Liver (tissue), 9 donors: ENCODE results near the gene OR5AR1. TPM values are rescaled to one million over a fixed set of nuclear protein-coding genes. Genes with fewer than 3 reads are reported as not detected.

Source experiments
- DNase-seq: peaks from one replicate; pipeline ENCODE4 v3.0.0-alpha.2; 2017; ENCODE audit warnings: low spot score
- H3K27ac ChIP-seq, 2 donors: one replicate each; pipeline ENCODE4 v1.7.0; 2013; ENCODE audit warnings: inconsistent platforms in 2 of 2, low read length in 2 of 2, control low read depth in 1 of 2, low read depth in 1 of 2, mild to moderate bottlenecking in 1 of 2
- H3K27me3 ChIP-seq, 4 donors: one replicate each; pipeline versions ENCODE4 v1.6.1 to v1.7.0; 2013; ENCODE audit warnings: low read length in 3 of 4, inconsistent platforms in 1 of 4, mild to moderate bottlenecking in 1 of 4, moderate library complexity in 1 of 4; ENCODE audit not compliant: control insufficient read depth in 4 of 4, insufficient read depth in 4 of 4
- H3K36me3 ChIP-seq, 4 donors: one replicate each; pipeline versions ENCODE4 v1.6.1 to v1.7.0; 2013; ENCODE audit warnings: low read length in 3 of 4, mild to moderate bottlenecking in 3 of 4, low read depth in 1 of 4, moderate library complexity in 1 of 4; ENCODE audit not compliant: control insufficient read depth in 4 of 4, insufficient read depth in 3 of 4
- H3K4me1 ChIP-seq, 4 donors: one replicate each; pipeline versions ENCODE4 v1.6.1 to v1.7.0; 2013; ENCODE audit warnings: low read length in 3 of 4, mild to moderate bottlenecking in 3 of 4, moderate library complexity in 1 of 4; ENCODE audit not compliant: control insufficient read depth in 4 of 4, insufficient read depth in 4 of 4
- H3K4me3 ChIP-seq, 3 donors: one replicate each; pipeline versions ENCODE4 v1.6.1 to v1.7.0; 2013; ENCODE audit warnings: low read length in 3 of 3, control low read depth in 1 of 3, low read depth in 1 of 3, mild to moderate bottlenecking in 1 of 3
- H3K9ac ChIP-seq, 2 donors: one replicate each; pipeline ENCODE4 v1.7.0; 2013; ENCODE audit warnings: low read length in 2 of 2, mild to moderate bottlenecking in 2 of 2, moderate library complexity in 2 of 2, control low read depth in 1 of 2, low read depth in 1 of 2
- H3K9me3 ChIP-seq, 4 donors: one replicate each; pipeline versions ENCODE4 v1.6.1 to v1.7.0; 2013; ENCODE audit warnings: low read length in 3 of 4; ENCODE audit not compliant: control insufficient read depth in 4 of 4
- ATF3 ChIP-seq: IDR thresholded peaks from 2 replicates; pipeline ENCODE4 v1.6.1; 2016; ENCODE audit warnings: antibody characterized with exemption
- CTCF ChIP-seq: fragments of 150-350 bp; IDR thresholded peaks from 2 replicates; pipeline ENCODE4 v1.5.1; 2017; ENCODE audit warnings: improper control_type of control experiment, low read depth, low read length; ENCODE audit not compliant: missing input control
- EGR1 ChIP-seq, 2 donors: IDR thresholded peaks; 2 replicates each; pipeline ENCODE4 v1.6.1; 2016 to 2018; ENCODE audit warnings: antibody characterized with exemption in 2 of 2, low read depth in 2 of 2
- FOXA1 ChIP-seq: IDR thresholded peaks from 2 replicates; pipeline ENCODE4 v1.6.1; 2016; ENCODE audit warnings: antibody characterized with exemption
- FOXA2 ChIP-seq: IDR thresholded peaks from 2 replicates; pipeline ENCODE4 v1.6.1; 2016; ENCODE audit warnings: antibody characterized with exemption
- GABPA ChIP-seq, 2 donors: IDR thresholded peaks in 1 of 2; conservative IDR thresholded peaks in 1 of 2; 2 replicates each; pipeline ENCODE4 v1.6.1; 2016; ENCODE audit warnings: antibody characterized with exemption in 2 of 2, mild to moderate bottlenecking in 1 of 2, moderate library complexity in 1 of 2
- HNF4A ChIP-seq, 2 donors: conservative IDR thresholded peaks; 2 replicates each; pipeline ENCODE4 v1.6.1; 2016; ENCODE audit warnings: antibody characterized with exemption in 2 of 2, mild to moderate bottlenecking in 2 of 2
- HNF4G ChIP-seq: IDR thresholded peaks from 2 replicates; pipeline ENCODE4 v1.6.1; 2016; ENCODE audit warnings: antibody characterized with exemption
- JUND ChIP-seq, 2 donors: IDR thresholded peaks; 2 replicates each; pipeline ENCODE4 v1.6.1; 2016; ENCODE audit warnings: antibody characterized with exemption in 2 of 2
- MAX ChIP-seq: IDR thresholded peaks from 2 replicates; pipeline ENCODE4 v1.6.1; 2016; ENCODE audit warnings: antibody characterized with exemption
- NR2F2 ChIP-seq: IDR thresholded peaks from 2 replicates; pipeline ENCODE4 v1.6.1; 2016; ENCODE audit warnings: antibody characterized with exemption
- RAD21 ChIP-seq, 2 donors: IDR thresholded peaks; 2 replicates each; pipeline ENCODE4 v1.6.1; 2016; ENCODE audit warnings: antibody characterized with exemption in 2 of 2, mild to moderate bottlenecking in 2 of 2
- REST ChIP-seq: IDR thresholded peaks from 2 replicates; pipeline ENCODE4 v1.6.1; 2016; ENCODE audit warnings: antibody characterized with exemption, mild to moderate bottlenecking
- RXRA ChIP-seq, 2 donors: IDR thresholded peaks; 2 replicates each; pipeline ENCODE4 v1.6.1; 2017 to 2018; ENCODE audit warnings: antibody characterized with exemption in 2 of 2, mild to moderate bottlenecking in 1 of 2
- SP1 ChIP-seq: IDR thresholded peaks from 2 replicates; pipeline ENCODE4 v1.6.1; 2018; ENCODE audit warnings: antibody characterized with exemption, mild to moderate bottlenecking
- TAF1 ChIP-seq: conservative IDR thresholded peaks from 2 replicates; pipeline ENCODE4 v1.6.1; 2016; ENCODE audit warnings: antibody characterized with exemption, mild to moderate bottlenecking
- YY1 ChIP-seq: IDR thresholded peaks from 2 replicates; pipeline ENCODE4 v1.6.1; 2016; ENCODE audit warnings: antibody characterized with exemption, mild to moderate bottlenecking
- WGBS: extraction: QIAGEN DNeasy Blood & Tissue Kit; methylation state at CpG from one replicate; pipeline ENCODE4 v1.1.7; 2013; 5-methylcytosine and 5-hydroxymethylcytosine counted together
- polyA plus RNA-seq, 2 donors: library from polyadenylated mRNA; stranded (reverse) in 1 of 2; unstranded in 1 of 2; fragments of 200-250 nt in 1 of 2; fragments of >200 nt in 1 of 2; fragmentation: Nextera tagmentation in 1 of 2; extraction: Ambion mirVana in 1 of 2; gene quantifications; one replicate each; pipeline versions ENCODE4 v1.2.1 to v1.2.3, GENCODE V29; 2013 to 2015
- total RNA-seq, 2 donors: library from RNA; depleted of rRNA; stranded (reverse); fragments of >200 nt; gene quantifications; one replicate each; pipeline ENCODE4 v1.2.3, GENCODE V29; 2014
- donor health status: healthy.
- donor health status: healthy.
- donor health status: healthy.
- donor health status: healthy.
- donor health status: healthy.

Gene OR5AR1
- total RNA-seq (not detected), polyA plus RNA-seq (not detected)

- H3K27ac ChIP-seq: no peak within 1 kb of the TSS
- no peaks in the 10 kb centered on the region for H3K4me1 ChIP-seq
- H3K27me3 ChIP-seq: peaks cover 0 to 3% (median 0%) of the 10 kb centered on the region in 4 donors
- WGBS: 58% methylated on average over 2 of the region's 2 CpGs
- no peaks in the 10 kb centered on the region for H3K9me3 ChIP-seq
- TF ChIP-seq TAF1 (no peak), RAD21 (IDR thresholded peaks at IDR 0.05) (no peak), YY1 (no peak), ATF3 (no peak), JUND (IDR thresholded peaks at IDR 0.05) (no peak), NR2F2 (no peak), SP1 (no peak)
- no peak within 1 kb of the TSS for H3K9ac ChIP-seq
- no peaks in the 10 kb centered on the region for H3K36me3 ChIP-seq
- no peak within 1 kb of the TSS for H3K4me3 ChIP-seq
- no peak for DNase-seq
These were observed at the start of gene OR5AR1 for GRCh38 chr11:56663386-56663785. Gene OR5AR1 (plus strand): TSS chr11:56663686. CDS start chr11:56663686, 0 bp downstream.

- no peak for DNase-seq
- no peaks in the 10 kb centered on the region for H3K36me3 ChIP-seq
- no peak overlapping the region for H3K4me3 ChIP-seq
- H3K4me1 ChIP-seq: no peaks in the 10 kb centered on the region
- no peaks in the 10 kb centered on the region for H3K9me3 ChIP-seq
- 5% methylated on average over 3 of the region's 3 CpGs for WGBS
- no peak overlapping the region for H3K9ac ChIP-seq
- no peaks in the 10 kb centered on the region for H3K27me3 ChIP-seq
- H3K27ac ChIP-seq: no peak overlapping the region
- no peak for TF ChIP-seq HNF4A (conservative IDR thresholded peaks at IDR 0.05)
- TF ChIP-seq JUND (IDR thresholded peaks at IDR 0.05): peak in 1 of 2 donors; percentile 47
- no peak for TF ChIP-seq SP1
- TF ChIP-seq RAD21 (IDR thresholded peaks at IDR 0.05): peak; percentile 60 to 68
- peak; percentile 36 for TF ChIP-seq CTCF
These were observed 38.8 kb upstream of the OR5AR1 start for GRCh38 chr11:56624661-56625110.

- Histone ChIP-seq H3K9me3 (no peaks in the 10 kb centered on the region), H3K27me3 (no peaks in the 10 kb centered on the region), H3K36me3 (no peaks in the 10 kb centered on the region), H3K4me3 (no peak overlapping the region), H3K4me1 (no peaks in the 10 kb centered on the region), H3K27ac (no peak overlapping the region), H3K9ac (no peak overlapping the region)
- 47% methylated on average over 2 of the region's 2 CpGs for WGBS
- DNase-seq: no peak
- TF ChIP-seq FOXA1 (no peak), SP1 (no peak), ATF3 (no peak), CTCF (no peak), FOXA2 (no peak), RAD21 (IDR thresholded peaks at IDR 0.05) (no peak), RXRA (IDR thresholded peaks at IDR 0.05) (no peak), GABPA (IDR thresholded peaks at IDR 0.05 in 1 of 2, conservative IDR thresholded peaks at IDR 0.05 in 1 of 2) (no peak), EGR1 (IDR thresholded peaks at IDR 0.05; ENCODE audit: low read depth in 2 of 2) (no peak), MAX (no peak), HNF4A (conservative IDR thresholded peaks at IDR 0.05) (no peak), REST (no peak), HNF4G (no peak), YY1 (no peak)
These were observed 37.5 kb upstream of the OR5AR1 start for GRCh38 chr11:56625946-56626345.
